DND-41 (cell line): ENCODE results near the gene CCDC18.

Experiments used
- ATAC-seq: fragments of 200-7000 bp; cut with Tn5 transposase; 3 replicates; pipeline ENCODE4 v1.9.1; 2021; ENCODE audit warnings: low read depth; ENCODE audit not compliant: insufficient read depth
- DNase-seq: peaks from one replicate; pipeline ENCODE4 v3.0.0-alpha.2; 2020
- H2AFZ ChIP-seq: 2 replicates; pipeline ENCODE4 v1.6.0; 2012; ENCODE audit warnings: low read depth, low read length
- H3K27ac ChIP-seq: 2 replicates; pipeline ENCODE4 v1.5.1; 2012; ENCODE audit warnings: low read length, inconsistent platforms
- H3K27me3 ChIP-seq: fragments of 200-600 bp; sonication (generic); 2 replicates; pipeline ENCODE4 v1.6.0; 2012; ENCODE audit warnings: low read length, mild to moderate bottlenecking, inconsistent platforms; ENCODE audit not compliant: insufficient read depth, poor library complexity
- H3K36me3 ChIP-seq: 2 replicates; pipeline ENCODE4 v1.5.1; 2012; ENCODE audit warnings: low read length, inconsistent platforms; ENCODE audit not compliant: insufficient read depth
- H3K4me1 ChIP-seq: 2 replicates; pipeline ENCODE4 v1.5.1; 2012; ENCODE audit warnings: mild to moderate bottlenecking, low read length; ENCODE audit not compliant: insufficient read depth
- H3K4me2 ChIP-seq: 2 replicates; pipeline ENCODE4 v1.6.0; 2012; ENCODE audit warnings: mild to moderate bottlenecking, moderate library complexity, low read length, inconsistent platforms; ENCODE audit not compliant: insufficient read depth
- H3K4me3 ChIP-seq, 2 experiments: fragments of 200-600 bp in 1 of 2; shearing (Covaris generic) in 1 of 2; 2 replicates each; pipeline ENCODE4 v1.5.1; 2012 to 2016; ENCODE audit warnings: inconsistent platforms in 2 of 2, low read length in 2 of 2, mild to moderate bottlenecking in 2 of 2, low read depth in 1 of 2, moderate library complexity in 1 of 2
- H3K79me2 ChIP-seq: 2 replicates; pipeline ENCODE4 v1.6.0; 2012; ENCODE audit warnings: low read length, inconsistent platforms; ENCODE audit not compliant: insufficient read depth
- H3K9ac ChIP-seq: 2 replicates; pipeline ENCODE4 v1.6.0; 2012; ENCODE audit warnings: low read depth, mild to moderate bottlenecking, inconsistent platforms, low read length, moderate library complexity
- H3K9me3 ChIP-seq: 2 replicates; pipeline ENCODE4 v1.5.1; 2012; ENCODE audit warnings: low read length, moderate library complexity, mild to moderate bottlenecking, inconsistent platforms; ENCODE audit not compliant: insufficient read depth, severe bottlenecking
- H4K20me1 ChIP-seq: 2 replicates; pipeline ENCODE4 v1.6.0; 2012; ENCODE audit warnings: low read length; ENCODE audit not compliant: insufficient read depth
- EZH2 ChIP-seq: IDR thresholded peaks from 3 replicates; pipeline ENCODE4 v1.6.1; 2012; ENCODE audit warnings: borderline replicate concordance, low read depth, mild to moderate bottlenecking, moderate library complexity, low read length, inconsistent platforms; ENCODE audit not compliant: severe bottlenecking
- TF ChIP-seq, protein P1 (sequence below): IDR thresholded peaks from 2 replicates; pipeline ENCODE4 v1.5.1; 2012; ENCODE audit warnings: borderline replicate concordance, low read length, moderate library complexity, mild to moderate bottlenecking; ENCODE audit not compliant: poor library complexity, severe bottlenecking; ENCODE audit errors: extremely low read depth

Gene CCDC18

DNA sequence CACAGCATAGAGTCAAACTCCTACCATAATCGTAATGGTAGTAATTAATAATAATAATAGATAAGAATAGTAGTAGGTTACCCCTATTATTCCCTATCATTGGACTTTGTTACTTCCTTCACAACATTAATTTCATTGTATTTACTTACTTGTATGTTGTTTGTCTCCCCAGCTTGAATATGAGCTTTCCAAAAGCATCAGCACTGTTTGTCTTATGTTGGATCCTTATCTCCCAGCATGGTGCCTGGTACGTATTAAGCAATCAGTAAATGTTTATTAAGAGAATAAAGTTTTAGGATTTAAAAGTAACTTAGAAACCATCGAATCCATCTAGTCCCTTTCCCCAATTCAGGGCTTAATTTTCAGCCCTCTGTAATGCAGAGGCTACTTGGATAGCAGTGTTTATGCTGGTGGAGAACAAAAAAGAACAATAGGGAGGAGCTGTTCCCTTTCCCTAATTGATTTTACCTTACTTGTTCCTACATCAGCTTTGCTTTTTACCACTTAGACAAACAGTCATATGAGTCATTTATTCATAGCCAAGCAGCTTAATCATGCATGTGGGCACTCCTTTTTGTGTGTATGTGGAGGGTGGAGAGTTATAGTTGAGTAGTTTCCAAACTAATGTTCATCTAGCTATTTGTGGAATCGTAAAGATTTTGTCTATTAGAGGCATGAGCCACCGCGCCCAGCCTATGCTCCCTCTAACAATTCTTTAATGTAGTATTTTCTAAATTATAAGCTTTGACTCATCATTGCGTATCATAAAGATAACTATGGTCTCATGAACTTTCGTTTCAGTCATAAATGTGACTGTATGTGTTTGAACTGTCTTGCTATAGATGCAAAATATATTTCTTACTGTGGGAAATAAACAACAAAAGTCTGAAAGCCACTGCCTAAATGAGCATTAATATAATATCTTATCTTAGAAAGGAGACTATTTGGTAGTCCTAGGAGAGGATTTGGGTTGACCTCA lies 144.3 kb downstream of the CCDC18 start:
- no peak overlapping the region for H3K27ac ChIP-seq
- TF ChIP-seq, protein P1, sequence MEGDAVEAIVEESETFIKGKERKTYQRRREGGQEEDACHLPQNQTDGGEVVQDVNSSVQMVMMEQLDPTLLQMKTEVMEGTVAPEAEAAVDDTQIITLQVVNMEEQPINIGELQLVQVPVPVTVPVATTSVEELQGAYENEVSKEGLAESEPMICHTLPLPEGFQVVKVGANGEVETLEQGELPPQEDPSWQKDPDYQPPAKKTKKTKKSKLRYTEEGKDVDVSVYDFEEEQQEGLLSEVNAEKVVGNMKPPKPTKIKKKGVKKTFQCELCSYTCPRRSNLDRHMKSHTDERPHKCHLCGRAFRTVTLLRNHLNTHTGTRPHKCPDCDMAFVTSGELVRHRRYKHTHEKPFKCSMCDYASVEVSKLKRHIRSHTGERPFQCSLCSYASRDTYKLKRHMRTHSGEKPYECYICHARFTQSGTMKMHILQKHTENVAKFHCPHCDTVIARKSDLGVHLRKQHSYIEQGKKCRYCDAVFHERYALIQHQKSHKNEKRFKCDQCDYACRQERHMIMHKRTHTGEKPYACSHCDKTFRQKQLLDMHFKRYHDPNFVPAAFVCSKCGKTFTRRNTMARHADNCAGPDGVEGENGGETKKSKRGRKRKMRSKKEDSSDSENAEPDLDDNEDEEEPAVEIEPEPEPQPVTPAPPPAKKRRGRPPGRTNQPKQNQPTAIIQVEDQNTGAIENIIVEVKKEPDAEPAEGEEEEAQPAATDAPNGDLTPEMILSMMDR: no peak
- no peak for TF ChIP-seq EZH2
- H4K20me1 ChIP-seq: no peaks in the 10 kb centered on the region
- no peak overlapping the region for H3K9ac ChIP-seq
- H3K27me3 ChIP-seq: no peaks in the 10 kb centered on the region
- H3K9me3 ChIP-seq: no peaks in the 10 kb centered on the region
- H3K4me3 ChIP-seq: no peak overlapping the region
- no peaks in the 10 kb centered on the region for H3K4me1 ChIP-seq
- H3K36me3 ChIP-seq: no peaks in the 10 kb centered on the region
- no peaks in the 10 kb centered on the region for H3K79me2 ChIP-seq
- ATAC-seq (no peak), DNase-seq (no peak)
- H3K4me2 ChIP-seq: no peak overlapping the region
- H2AFZ ChIP-seq: no peak overlapping the region
